K562 (cell line): ENCODE results near the gene TNFSF9. TPM values are rescaled to one million over a fixed set of nuclear protein-coding genes. Genes with fewer than 3 reads are reported as not detected.
A peak's percentile ranks its signal among the peaks of the same experiment; 100 is the strongest.

ENCODE experiments used
- BCOR ChIP-seq: fragments of 450-650 bp; IDR thresholded peaks from 2 replicates; pipeline ENCODE4 v1.6.1; 2016
- CXXC5 ChIP-seq: fragments of 250-450 bp; sonication (Bioruptor Pico); IDR thresholded peaks from 2 replicates; pipeline ENCODE4 v1.8.0; 2022; ENCODE audit warnings: inconsistent platforms, mild to moderate bottlenecking, moderate library complexity
- HDAC8 ChIP-seq: fragments of 450-650 bp; IDR thresholded peaks from 2 replicates; pipeline ENCODE4 v1.6.1; 2016; ENCODE audit warnings: mild to moderate bottlenecking, missing genetic modification characterization, moderate library complexity, missing compliant biosample characterization
- MAZ ChIP-seq, 2 experiments: fragments of 450-650 bp in 1 of 2; sonication (generic) in 1 of 2; formaldehyde crosslinking; IDR thresholded peaks in 1 of 2; conservative IDR thresholded peaks in 1 of 2; 2 replicates each; pipeline versions ENCODE4 v1.4.0 to v1.5.0; 2020; ENCODE audit warnings: mild to moderate bottlenecking in 1 of 2, missing genetic modification reagents in 1 of 2
- SMC3 ChIP-seq: conservative IDR thresholded peaks from 2 replicates; pipeline ENCODE4 v1.6.1; 2011; ENCODE audit warnings: low read depth, low read length, improper control_type of control experiment; ENCODE audit not compliant: insufficient read depth
- SP1 ChIP-seq: sonication (generic); formaldehyde crosslinking; IDR thresholded peaks from 2 replicates; pipeline ENCODE4 v1.8.1; 2022; ENCODE audit warnings: mild to moderate bottlenecking, missing genetic modification reagents
- SRSF3 ChIP-seq: fragments of 200-400 bp; formaldehyde crosslinking; IDR thresholded peaks from 2 replicates; pipeline ENCODE4 v1.6.1; 2016; ENCODE audit warnings: mild to moderate bottlenecking, low read length, moderate library complexity; ENCODE audit not compliant: insufficient read depth
- TCF3 ChIP-seq: sonication (generic); formaldehyde crosslinking; IDR thresholded peaks from 2 replicates; pipeline ENCODE4 v1.4.0; 2020; ENCODE audit warnings: mild to moderate bottlenecking, missing genetic modification reagents
- XRCC5 ChIP-seq: fragments of 200-400 bp; formaldehyde crosslinking; IDR thresholded peaks from 2 replicates; pipeline ENCODE4 v1.6.1; 2017; ENCODE audit warnings: low read depth, mild to moderate bottlenecking, low read length
- ZNF12 ChIP-seq: sonication (generic); formaldehyde crosslinking; IDR thresholded peaks from 2 replicates; pipeline ENCODE4 v1.4.0; 2020; ENCODE audit warnings: mild to moderate bottlenecking, missing genetic modification reagents
- polyA plus RNA-seq, 8 experiments: library from polyadenylated mRNA; depleted of rRNA in 4 of 8; stranded (reverse) in 5 of 8; unstranded in 3 of 8; fragments of >200 nt; fragmentation: Nextera tagmentation in 2 of 8; fragmentation: Illumina TruSeq in 1 of 8; extraction: Ambion mirVana in 2 of 8; extraction: Trizol in 1 of 8; gene quantifications; 2 replicates each; pipeline versions ENCODE4 v1.2.1 to v1.2.3, GENCODE V29; 2011 to 2014; ENCODE audit warnings: inconsistent platforms in 1 of 8, missing spikeins in 1 of 8
- total RNA-seq, 7 experiments: library from RNA; depleted of rRNA in 6 of 7; stranded (reverse); fragments of >200 nt in 6 of 7; fragmentation: Illumina TruSeq in 2 of 7; extraction: Trizol in 2 of 7; gene quantifications; 2 replicates each; pipeline versions ENCODE4 v1.2.1 to v1.2.3, GENCODE V29; 2011 to 2021; ENCODE audit warnings: low replicate concordance in 1 of 7
- TF ChIP-seq, protein P1 (sequence below): IDR thresholded peaks from 2 replicates; pipeline ENCODE4 v1.6.1; 2012; ENCODE audit warnings: low read depth, low read length, improper control_type of control experiment, borderline replicate concordance
- TF ChIP-seq, protein P2 (sequence below): fragments of 450-650 bp; formaldehyde crosslinking; IDR thresholded peaks from 2 replicates; pipeline ENCODE4 v1.4.0; 2020; ENCODE audit warnings: mild to moderate bottlenecking, moderate library complexity
- TF ChIP-seq, protein P3 (sequence below): fragments of 450-650 bp; formaldehyde crosslinking; IDR thresholded peaks from 2 replicates; pipeline ENCODE4 v1.4.0; 2020; ENCODE audit warnings: mild to moderate bottlenecking, moderate library complexity
- TF ChIP-seq, protein P4 (sequence below): fragments of 250-450 bp; sonication (Bioruptor Pico); IDR thresholded peaks from 2 replicates; pipeline ENCODE4 v1.9.0; 2021; ENCODE audit warnings: mild to moderate bottlenecking, inconsistent platforms
- TF ChIP-seq, protein P5 (sequence below): fragments of 450-650 bp; IDR thresholded peaks from 2 replicates; pipeline ENCODE4 v1.6.1; 2018; ENCODE audit not compliant: partially characterized antibody

TNFSF9 gene
- total and polyA plus RNA-seq, 9 of the 15 experiments (the other 6 are each of a cell fraction or from before 2014, with no cell fraction given): 1.4 to 17.9 (median 6.5) TPM

DNA sequence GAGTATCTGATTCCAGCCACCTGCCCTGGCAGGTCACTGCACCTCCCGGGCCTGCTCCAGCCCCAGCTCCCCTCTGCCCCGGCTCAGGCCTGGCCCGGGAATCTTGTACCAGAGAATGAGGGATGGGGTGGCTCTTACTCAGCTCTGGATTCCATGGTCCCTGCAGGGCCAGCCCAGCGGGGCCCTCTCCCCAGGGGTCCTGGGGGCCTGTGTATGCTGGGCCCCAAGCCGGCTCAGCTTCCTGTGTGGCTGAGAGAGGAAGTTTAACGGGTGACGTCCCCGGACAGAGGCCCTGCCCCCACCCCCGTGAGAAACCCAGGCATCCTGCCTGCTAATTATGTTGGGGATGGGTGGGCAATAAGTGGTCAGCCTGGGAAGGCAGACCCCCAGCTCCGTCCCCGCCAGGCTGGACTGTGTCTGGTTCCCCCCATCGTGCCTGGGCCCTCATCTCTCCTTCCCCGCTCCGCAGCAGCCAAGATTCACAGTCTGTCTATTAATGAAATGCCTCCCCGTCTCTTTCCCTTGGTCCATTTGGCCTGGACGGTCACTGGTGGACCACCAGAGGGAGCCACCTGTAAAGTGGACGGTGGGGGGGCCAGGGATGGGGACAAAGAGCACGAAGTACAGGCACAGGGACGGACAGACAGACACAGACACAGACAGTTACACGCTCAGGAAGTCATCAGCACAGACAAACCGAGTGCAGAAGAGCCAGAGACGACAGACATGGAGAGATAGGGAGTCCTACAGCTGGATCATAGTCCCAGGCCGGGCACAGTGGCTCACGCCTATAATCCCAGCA is 49.1 kb upstream of the TNFSF9 start, which contains the start of gene DENND1C (continued):
- TF ChIP-seq, protein P1, sequence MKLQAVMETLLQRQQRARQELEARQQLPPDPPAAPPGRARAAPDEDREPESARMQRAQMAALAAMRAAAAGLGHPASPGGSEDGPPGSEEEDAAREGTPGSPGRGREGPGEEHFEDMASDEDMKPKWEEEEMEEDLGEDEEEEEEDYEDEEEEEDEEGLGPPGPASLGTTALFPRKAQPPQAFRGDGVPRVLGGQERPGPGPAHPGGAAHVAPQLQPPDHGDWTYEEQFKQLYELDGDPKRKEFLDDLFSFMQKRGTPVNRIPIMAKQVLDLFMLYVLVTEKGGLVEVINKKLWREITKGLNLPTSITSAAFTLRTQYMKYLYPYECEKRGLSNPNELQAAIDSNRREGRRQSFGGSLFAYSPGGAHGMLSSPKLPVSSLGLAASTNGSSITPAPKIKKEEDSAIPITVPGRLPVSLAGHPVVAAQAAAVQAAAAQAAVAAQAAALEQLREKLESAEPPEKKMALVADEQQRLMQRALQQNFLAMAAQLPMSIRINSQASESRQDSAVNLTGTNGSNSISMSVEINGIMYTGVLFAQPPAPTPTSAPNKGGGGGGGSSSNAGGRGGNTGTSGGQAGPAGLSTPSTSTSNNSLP: no peak
- TF ChIP-seq BCOR: 0 out of 2 replicates have a peak, but pooled peaks have one; percentile 36
- TF ChIP-seq CXXC5 (CRISPR knock-in tag): peak; percentile 8; the same call in 1 of the 2 replicates
- peak; percentile 58; the same call in 1 of the 2 replicates for TF ChIP-seq SP1 (CRISPR knock-in tag)
- TF ChIP-seq MAZ (CRISPR knock-in tag; conservative IDR thresholded peaks at IDR 0.05 in 1 of 2, IDR thresholded peaks at IDR 0.05 in 1 of 2): peak; percentile 50 to 91; a peak in 2 of 4 replicates
- TF ChIP-seq, protein P2, sequence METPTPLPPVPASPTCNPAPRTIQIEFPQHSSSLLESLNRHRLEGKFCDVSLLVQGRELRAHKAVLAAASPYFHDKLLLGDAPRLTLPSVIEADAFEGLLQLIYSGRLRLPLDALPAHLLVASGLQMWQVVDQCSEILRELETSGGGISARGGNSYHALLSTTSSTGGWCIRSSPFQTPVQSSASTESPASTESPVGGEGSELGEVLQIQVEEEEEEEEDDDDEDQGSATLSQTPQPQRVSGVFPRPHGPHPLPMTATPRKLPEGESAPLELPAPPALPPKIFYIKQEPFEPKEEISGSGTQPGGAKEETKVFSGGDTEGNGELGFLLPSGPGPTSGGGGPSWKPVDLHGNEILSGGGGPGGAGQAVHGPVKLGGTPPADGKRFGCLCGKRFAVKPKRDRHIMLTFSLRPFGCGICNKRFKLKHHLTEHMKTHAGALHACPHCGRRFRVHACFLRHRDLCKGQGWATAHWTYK: 0 out of 2 replicates have a peak, but pooled peaks have one; percentile 16
- TF ChIP-seq XRCC5: peak; percentile 78; the same call in 1 of the 2 replicates
- TF ChIP-seq SRSF3: no peak
- no peak for TF ChIP-seq HDAC8 (tag)
- no peak for TF ChIP-seq TCF3 (CRISPR knock-in tag)
- TF ChIP-seq, protein P3, sequence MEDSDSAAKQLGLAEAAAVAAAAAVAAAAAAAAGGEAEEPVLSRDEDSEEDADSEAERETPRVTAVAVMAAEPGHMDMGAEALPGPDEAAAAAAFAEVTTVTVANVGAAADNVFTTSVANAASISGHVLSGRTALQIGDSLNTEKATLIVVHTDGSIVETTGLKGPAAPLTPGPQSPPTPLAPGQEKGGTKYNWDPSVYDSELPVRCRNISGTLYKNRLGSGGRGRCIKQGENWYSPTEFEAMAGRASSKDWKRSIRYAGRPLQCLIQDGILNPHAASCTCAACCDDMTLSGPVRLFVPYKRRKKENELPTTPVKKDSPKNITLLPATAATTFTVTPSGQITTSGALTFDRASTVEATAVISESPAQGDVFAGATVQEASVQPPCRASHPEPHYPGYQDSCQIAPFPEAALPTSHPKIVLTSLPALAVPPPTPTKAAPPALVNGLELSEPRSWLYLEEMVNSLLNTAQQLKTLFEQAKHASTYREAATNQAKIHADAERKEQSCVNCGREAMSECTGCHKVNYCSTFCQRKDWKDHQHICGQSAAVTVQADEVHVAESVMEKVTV: 0 out of 2 replicates have a peak, but pooled peaks have one; percentile 36
- TF ChIP-seq, protein P4, sequence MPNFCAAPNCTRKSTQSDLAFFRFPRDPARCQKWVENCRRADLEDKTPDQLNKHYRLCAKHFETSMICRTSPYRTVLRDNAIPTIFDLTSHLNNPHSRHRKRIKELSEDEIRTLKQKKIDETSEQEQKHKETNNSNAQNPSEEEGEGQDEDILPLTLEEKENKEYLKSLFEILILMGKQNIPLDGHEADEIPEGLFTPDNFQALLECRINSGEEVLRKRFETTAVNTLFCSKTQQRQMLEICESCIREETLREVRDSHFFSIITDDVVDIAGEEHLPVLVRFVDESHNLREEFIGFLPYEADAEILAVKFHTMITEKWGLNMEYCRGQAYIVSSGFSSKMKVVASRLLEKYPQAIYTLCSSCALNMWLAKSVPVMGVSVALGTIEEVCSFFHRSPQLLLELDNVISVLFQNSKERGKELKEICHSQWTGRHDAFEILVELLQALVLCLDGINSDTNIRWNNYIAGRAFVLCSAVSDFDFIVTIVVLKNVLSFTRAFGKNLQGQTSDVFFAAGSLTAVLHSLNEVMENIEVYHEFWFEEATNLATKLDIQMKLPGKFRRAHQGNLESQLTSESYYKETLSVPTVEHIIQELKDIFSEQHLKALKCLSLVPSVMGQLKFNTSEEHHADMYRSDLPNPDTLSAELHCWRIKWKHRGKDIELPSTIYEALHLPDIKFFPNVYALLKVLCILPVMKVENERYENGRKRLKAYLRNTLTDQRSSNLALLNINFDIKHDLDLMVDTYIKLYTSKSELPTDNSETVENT (CRISPR knock-in tag): no peak
- TF ChIP-seq SMC3: peak; percentile 80
- TF ChIP-seq, protein P5, sequence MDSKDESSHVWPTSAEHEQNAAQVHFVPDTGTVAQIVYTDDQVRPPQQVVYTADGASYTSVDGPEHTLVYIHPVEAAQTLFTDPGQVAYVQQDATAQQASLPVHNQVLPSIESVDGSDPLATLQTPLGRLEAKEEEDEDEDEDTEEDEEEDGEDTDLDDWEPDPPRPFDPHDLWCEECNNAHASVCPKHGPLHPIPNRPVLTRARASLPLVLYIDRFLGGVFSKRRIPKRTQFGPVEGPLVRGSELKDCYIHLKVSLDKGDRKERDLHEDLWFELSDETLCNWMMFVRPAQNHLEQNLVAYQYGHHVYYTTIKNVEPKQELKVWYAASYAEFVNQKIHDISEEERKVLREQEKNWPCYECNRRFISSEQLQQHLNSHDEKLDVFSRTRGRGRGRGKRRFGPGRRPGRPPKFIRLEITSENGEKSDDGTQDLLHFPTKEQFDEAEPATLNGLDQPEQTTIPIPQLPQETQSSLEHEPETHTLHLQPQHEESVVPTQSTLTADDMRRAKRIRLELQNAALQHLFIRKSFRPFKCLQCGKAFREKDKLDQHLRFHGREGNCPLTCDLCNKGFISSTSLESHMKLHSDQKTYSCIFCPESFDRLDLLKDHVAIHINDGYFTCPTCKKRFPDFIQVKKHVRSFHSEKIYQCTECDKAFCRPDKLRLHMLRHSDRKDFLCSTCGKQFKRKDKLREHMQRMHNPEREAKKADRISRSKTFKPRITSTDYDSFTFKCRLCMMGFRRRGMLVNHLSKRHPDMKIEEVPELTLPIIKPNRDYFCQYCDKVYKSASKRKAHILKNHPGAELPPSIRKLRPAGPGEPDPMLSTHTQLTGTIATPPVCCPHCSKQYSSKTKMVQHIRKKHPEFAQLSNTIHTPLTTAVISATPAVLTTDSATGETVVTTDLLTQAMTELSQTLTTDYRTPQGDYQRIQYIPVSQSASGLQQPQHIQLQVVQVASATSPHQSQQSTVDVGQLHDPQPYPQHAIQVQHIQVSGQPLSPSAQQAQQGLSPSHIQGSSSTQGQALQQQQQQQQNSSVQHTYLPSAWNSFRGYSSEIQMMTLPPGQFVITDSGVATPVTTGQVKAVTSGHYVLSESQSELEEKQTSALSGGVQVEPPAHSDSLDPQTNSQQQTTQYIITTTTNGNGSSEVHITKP: peak; percentile 22
- TF ChIP-seq ZNF12 (CRISPR knock-in tag): no peak
